OCI-LY7 (cell line): ENCODE data around the gene IFRD2. TPM values are rescaled to one million over a fixed set of nuclear protein-coding genes. Genes with fewer than 3 reads are reported as not detected.

Experiments
- BruUV-seq: library from RNA; stranded (reverse); fragments of 400-500 nt; replicated peaks from 2 replicates; lab custom pipeline; 2021; lab: Mats Ljungman, UMichigan
- CTCF ChIA-PET: fragments of 300-600 bp; sonication (Branson Sonifier 250); formaldehyde crosslinking; loops from one replicate; lab custom pipeline; 2022; ENCODE audit warnings: antibody characterized with exemption; ENCODE audit not compliant: unreplicated experiment; lab: Charles Lee
- POLR2A ChIA-PET: fragments of 300-600 bp; sonication (Branson Sonifier 250); formaldehyde crosslinking; loops from one replicate; lab custom pipeline; 2022; ENCODE audit warnings: antibody characterized with exemption; lab: Charles Lee
- DNase-seq: peaks from one replicate; pipeline ENCODE4 v3.0.0-alpha.2; 2015; ENCODE audit warnings: low spot score
- H2AFZ ChIP-seq: fragments of 200-600 bp; sonication (generic), shearing (Covaris generic); 2 replicates; pipeline ENCODE4 v1.6.1; 2014; ENCODE audit warnings: mild to moderate bottlenecking, antibody characterized with exemption, low read length, moderate library complexity
- H3K27ac ChIP-seq: fragments of 200-600 bp; sonication (generic); 2 replicates; pipeline ENCODE4 v1.5.1; 2014; ENCODE audit warnings: mixed run types, low read depth, mild to moderate bottlenecking, moderate library complexity, low read length, inconsistent platforms; ENCODE audit not compliant: poor library complexity, severe bottlenecking
- H3K36me3 ChIP-seq: fragments of 200-600 bp; sonication (generic); 2 replicates; pipeline ENCODE4 v1.6.1; 2014; ENCODE audit warnings: mild to moderate bottlenecking, antibody characterized with exemption, low read length, moderate library complexity, mixed read lengths; ENCODE audit not compliant: insufficient read depth
- H3K4me1 ChIP-seq: fragments of 200-600 bp; sonication (generic); 2 replicates; pipeline ENCODE4 v1.5.1; 2014; ENCODE audit warnings: mild to moderate bottlenecking, low read length; ENCODE audit not compliant: insufficient read depth, poor library complexity, severe bottlenecking
- H3K4me2 ChIP-seq: fragments of 200-600 bp; sonication (generic); 2 replicates; pipeline ENCODE4 v1.6.1; 2014; ENCODE audit warnings: mild to moderate bottlenecking, low read length
- H3K4me3 ChIP-seq: fragments of 200-600 bp; sonication (generic); 2 replicates; pipeline ENCODE4 v1.5.1; 2014; ENCODE audit warnings: mild to moderate bottlenecking, low read depth, low read length; ENCODE audit not compliant: poor library complexity, severe bottlenecking
- H3K79me2 ChIP-seq: fragments of 200-600 bp; sonication (generic); 2 replicates; pipeline ENCODE4 v1.6.1; 2016; ENCODE audit warnings: low read depth, mild to moderate bottlenecking, low read length, moderate library complexity, mixed read lengths; ENCODE audit not compliant: insufficient read depth
- H3K9me2 ChIP-seq: fragments of 200-600 bp; sonication (generic); 2 replicates; pipeline ENCODE4 v1.6.1; 2016; ENCODE audit warnings: mild to moderate bottlenecking, low read length, mixed read lengths; ENCODE audit not compliant: insufficient read depth
- H3K9me3 ChIP-seq: fragments of 200-600 bp; sonication (generic); 2 replicates; pipeline ENCODE4 v1.6.1; 2014; ENCODE audit warnings: mild to moderate bottlenecking, mixed run types, low read length, mixed read lengths
- H4K20me1 ChIP-seq: fragments of 200-600 bp; sonication (generic); 2 replicates; pipeline ENCODE4 v1.6.1; 2014; ENCODE audit warnings: mild to moderate bottlenecking, antibody characterized with exemption, low read length, moderate library complexity, mixed read lengths; ENCODE audit not compliant: insufficient read depth
- CTCF ChIP-seq: fragments of 200-600 bp; sonication (generic); conservative IDR thresholded peaks from 2 replicates; pipeline ENCODE4 v1.5.1; 2014; ENCODE audit warnings: mild to moderate bottlenecking, antibody characterized with exemption, low read length, moderate library complexity, mixed read lengths
- EZH2phosphoT487 ChIP-seq: fragments of 200-600 bp; sonication (generic); IDR thresholded peaks from 2 replicates; pipeline ENCODE4 v1.6.1; 2018; ENCODE audit warnings: low read depth, borderline replicate concordance, mild to moderate bottlenecking, mixed run types, antibody characterized with exemption, low read length, moderate library complexity, mixed read lengths
- intact Hi-C: fragments of 100-400 bp; cut with micrococcal nuclease; formaldehyde crosslinking; loops from one replicate; pipeline ENCODE4 v1.10.0; 2022; ENCODE audit not compliant: unreplicated experiment
- total RNA-seq, 2 experiments: library from RNA; depleted of rRNA in 1 of 2; stranded (reverse); fragments of >200 nt in 1 of 2; shearing (Covaris generic) in 1 of 2; gene quantifications; 2 replicates each; pipeline ENCODE4 v1.2.3, GENCODE V29; 2014 to 2022

The IFRD2 gene
- total RNA-seq, 2 experiments from 2014 or later, result 93.3 to 95.5 TPM

- intact Hi-C loops, result loop anchor here (1.0 to 5.0 kb wide), 3 partner anchors 8 to 329 kb away; partner anchors contain the start of genes C3orf18 and HEMK1
- ChIA-PET POLR2A (interaction anchor here (0.6 to 1.0 kb wide), 8 partner anchors 9 to 433 kb away, joined by 3 to 6 read pairs (median 4); partner anchors contain the start of gene SEMA3B), CTCF (interaction anchor here (1.4 kb wide), 1 partner anchor 9 kb away, joined by 3 read pairs; no protein-coding TSS in a partner anchor)
- no TSS peak for BruUV-seq
- H3K4me2 ChIP-seq, result peak overlapping the region; percentile 87
- peak overlapping the region; percentile 64 for H3K27ac ChIP-seq
- H3K9me2 ChIP-seq, result no peaks in the 10 kb centered on the region
- H2AFZ ChIP-seq, result no peak overlapping the region; the same call in 1 of the 2 replicates
- H3K4me3 ChIP-seq, result peak overlapping the region; percentile 80
- peaks cover 27% of the 10 kb centered on the region; the same call in 1 of the 2 replicates for H3K36me3 ChIP-seq
- no peak for TF ChIP-seq EZH2phosphoT487
- TF ChIP-seq CTCF, result no peak
- peaks cover 65% of the 10 kb centered on the region for H3K79me2 ChIP-seq
- H3K9me3 ChIP-seq, result no peaks in the 10 kb centered on the region
- H4K20me1 ChIP-seq, result peaks cover 7% of the 10 kb centered on the region; the same call in 1 of the 2 replicates
- peaks cover 62% of the 10 kb centered on the region for H3K4me1 ChIP-seq
- peak; percentile 90 for DNase-seq
These were observed 54.3 kb downstream of the IFRD2 start for GRCh38 chr3:50237754-50238548.

Other genes with a start within 250 kb of the IFRD2 start
- 139 and 192 TPM in 2 replicates for gene RBM5, start 203.5 kb downstream of the IFRD2 start, total RNA-seq (2014; rRNA removed; shearing (Covaris generic))
- gene RBM5, start 203.5 kb downstream of the IFRD2 start, total RNA-seq (2022), result 197 and 223 TPM in 2 replicates
- 0.28 TPM in 1 of 2 replicates, not detected in the other for gene SEMA3F, start 137.1 kb downstream of the IFRD2 start, total RNA-seq (2014; rRNA removed; shearing (Covaris generic))
- 0.18 and 0.84 TPM in 2 replicates for gene SEMA3F, start 137.1 kb downstream of the IFRD2 start, total RNA-seq (2022)
- gene GNAT1, start 100.8 kb downstream of the IFRD2 start, total RNA-seq (2014; rRNA removed; shearing (Covaris generic)), result not detected in 2 replicates
- gene GNAT1, start 100.8 kb downstream of the IFRD2 start, total RNA-seq (2022), result not detected in 2 replicates
- not detected in 2 replicates for gene SLC38A3, start 87.2 kb downstream of the IFRD2 start, total RNA-seq (2014; rRNA removed; shearing (Covaris generic))
- gene SLC38A3, start 87.2 kb downstream of the IFRD2 start, total RNA-seq (2022), result not detected in 2 replicates
- gene GNAI2, start 56.2 kb downstream of the IFRD2 start, total RNA-seq (2014; rRNA removed; shearing (Covaris generic)), result 165 and 190 TPM in 2 replicates
- gene GNAI2, start 56.2 kb downstream of the IFRD2 start, total RNA-seq (2022), result 256 and 266 TPM in 2 replicates
- 0.10 and 0.28 TPM in 2 replicates for gene SEMA3B, start 23.3 kb downstream of the IFRD2 start, total RNA-seq (2014; rRNA removed; shearing (Covaris generic))
- gene SEMA3B, start 23.3 kb downstream of the IFRD2 start, total RNA-seq (2022), result 0.82 and 1.2 TPM in 2 replicates
- gene LSMEM2, start 13.3 kb downstream of the IFRD2 start, total RNA-seq (2014; rRNA removed; shearing (Covaris generic)), result not detected in 2 replicates
- gene LSMEM2, start 13.3 kb downstream of the IFRD2 start, total RNA-seq (2022), result not detected in 2 replicates
- gene HYAL3, start 7.0 kb upstream of the IFRD2 start, total RNA-seq (2014; rRNA removed; shearing (Covaris generic)), result 1.2 and 2.7 TPM in 2 replicates
- 3.5 and 4.4 TPM in 2 replicates for gene HYAL3, start 7.0 kb upstream of the IFRD2 start, total RNA-seq (2022)
- gene NAA80, start 7.0 kb upstream of the IFRD2 start, total RNA-seq (2014; rRNA removed; shearing (Covaris generic)), result 13.6 and 18.7 TPM in 2 replicates
- 18.7 and 21.7 TPM in 2 replicates for gene NAA80, start 7.0 kb upstream of the IFRD2 start, total RNA-seq (2022)
- 0.85 and 2.8 TPM in 2 replicates for gene HYAL1, start 11.1 kb upstream of the IFRD2 start, total RNA-seq (2014; rRNA removed; shearing (Covaris generic))
- gene HYAL1, start 11.1 kb upstream of the IFRD2 start, total RNA-seq (2022), result 0.33 and 0.36 TPM in 2 replicates
- gene HYAL2, start 30.3 kb upstream of the IFRD2 start, total RNA-seq (2014; rRNA removed; shearing (Covaris generic)), result 15.3 and 19.7 TPM in 2 replicates
- gene HYAL2, start 30.3 kb upstream of the IFRD2 start, total RNA-seq (2022), result 7.6 and 7.7 TPM in 2 replicates
- gene TUSC2, start 35.8 kb upstream of the IFRD2 start, total RNA-seq (2014; rRNA removed; shearing (Covaris generic)), result 24.5 and 26.9 TPM in 2 replicates
- 20.2 and 20.4 TPM in 2 replicates for gene TUSC2, start 35.8 kb upstream of the IFRD2 start, total RNA-seq (2022)
- 35.8 and 36.0 TPM in 2 replicates for gene RASSF1, start 48.4 kb upstream of the IFRD2 start, total RNA-seq (2014; rRNA removed; shearing (Covaris generic))
- 33.0 and 33.9 TPM in 2 replicates for gene RASSF1, start 48.4 kb upstream of the IFRD2 start, total RNA-seq (2022)
- gene ZMYND10, start 53.3 kb upstream of the IFRD2 start, total RNA-seq (2014; rRNA removed; shearing (Covaris generic)), result 1.7 and 1.8 TPM in 2 replicates
- 2.8 and 3.0 TPM in 2 replicates for gene ZMYND10, start 53.3 kb upstream of the IFRD2 start, total RNA-seq (2022)
- gene NPRL2, start 58.3 kb upstream of the IFRD2 start, total RNA-seq (2014; rRNA removed; shearing (Covaris generic)), result 38.6 and 52.5 TPM in 2 replicates
- 27.9 and 36.0 TPM in 2 replicates for gene NPRL2, start 58.3 kb upstream of the IFRD2 start, total RNA-seq (2022)
- 16.2 and 28.0 TPM in 2 replicates for gene CYB561D2, start 58.4 kb upstream of the IFRD2 start, total RNA-seq (2014; rRNA removed; shearing (Covaris generic))
- 17.8 and 18.7 TPM in 2 replicates for gene CYB561D2, start 58.4 kb upstream of the IFRD2 start, total RNA-seq (2022)
- 14.5 and 18.9 TPM in 2 replicates for gene TMEM115, start 67.1 kb upstream of the IFRD2 start, total RNA-seq (2014; rRNA removed; shearing (Covaris generic))
- gene TMEM115, start 67.1 kb upstream of the IFRD2 start, total RNA-seq (2022), result 16.2 and 17.1 TPM in 2 replicates
- gene CACNA2D2, start 211.2 kb upstream of the IFRD2 start, total RNA-seq (2014; rRNA removed; shearing (Covaris generic)), result 0.09 TPM in 1 of 2 replicates, not detected in the other
- gene CACNA2D2, start 211.2 kb upstream of the IFRD2 start, total RNA-seq (2022), result 0.21 and 0.28 TPM in 2 replicates